Measurements from ENCODE around the gene ADK.
"Not testable (repeated sequence)": the region's sequence is repeated elsewhere in the genome, so short reads cannot be mapped to it uniquely, and the experiment has no call there.

ADK gene

GRCh38 chr10:74575191-74575720 lies 424.2 kb downstream of the ADK start:
- DNase-seq = no peak

DNA sequence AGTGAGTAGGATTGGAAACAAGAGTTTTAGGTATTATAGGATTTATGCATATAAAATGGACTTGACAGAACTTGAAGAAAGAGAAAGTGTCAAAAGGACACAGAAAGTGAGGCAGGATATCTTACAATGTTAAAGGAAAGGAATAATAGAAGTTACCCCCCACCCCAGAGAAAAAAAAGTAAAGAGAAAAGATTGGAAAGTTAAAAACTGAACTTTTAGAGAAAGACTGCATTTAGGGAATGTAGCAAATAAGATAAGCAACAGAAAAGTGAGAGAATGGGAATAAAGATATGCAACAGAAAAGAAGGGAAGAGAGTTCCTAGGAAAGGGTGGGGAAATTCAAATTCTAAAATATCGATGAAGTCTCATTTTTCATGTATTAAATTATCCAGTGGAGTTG lies 424.9 kb downstream of the ADK start:
- no peak for DNase-seq

- no peak for DNase-seq
Observed at GRCh38 chr10:74576586-74576985, 425.6 kb downstream of the ADK start.

GRCh38 chr10:74580438-74580837 lies 429.4 kb downstream of the ADK start:
- not testable (repeated sequence) for DNase-seq

DNA sequence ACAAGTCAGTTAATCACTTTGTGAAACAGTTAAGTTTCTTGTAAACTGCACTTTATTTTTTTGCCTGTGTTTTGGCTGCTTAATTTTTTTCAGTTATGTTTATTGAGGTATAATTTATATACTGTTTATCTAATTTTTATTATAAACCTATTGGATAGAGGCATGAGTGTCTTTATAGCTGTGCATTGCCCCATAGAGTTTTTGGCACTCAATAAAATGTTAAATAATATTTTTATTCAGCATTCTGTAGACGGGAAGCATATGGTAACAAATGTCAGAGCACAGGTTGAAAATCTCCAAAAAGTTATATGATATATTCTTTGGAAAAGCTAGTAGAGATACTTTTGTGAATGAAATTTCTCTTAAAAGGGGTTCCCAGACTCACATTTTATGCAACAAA lies 431.5 kb downstream of the ADK start:
- DNase-seq = no peak

GRCh38 chr10:74585231-74586087 lies 434.4 kb downstream of the ADK start:
- DNase-seq = peak; percentile 70

- no peak for DNase-seq
Observed at GRCh38 chr10:74586088-74586585, 435.1 kb downstream of the ADK start.

GRCh38 chr10:74587109-74587854 lies 436.3 kb downstream of the ADK start:
- no peak for DNase-seq

DNA sequence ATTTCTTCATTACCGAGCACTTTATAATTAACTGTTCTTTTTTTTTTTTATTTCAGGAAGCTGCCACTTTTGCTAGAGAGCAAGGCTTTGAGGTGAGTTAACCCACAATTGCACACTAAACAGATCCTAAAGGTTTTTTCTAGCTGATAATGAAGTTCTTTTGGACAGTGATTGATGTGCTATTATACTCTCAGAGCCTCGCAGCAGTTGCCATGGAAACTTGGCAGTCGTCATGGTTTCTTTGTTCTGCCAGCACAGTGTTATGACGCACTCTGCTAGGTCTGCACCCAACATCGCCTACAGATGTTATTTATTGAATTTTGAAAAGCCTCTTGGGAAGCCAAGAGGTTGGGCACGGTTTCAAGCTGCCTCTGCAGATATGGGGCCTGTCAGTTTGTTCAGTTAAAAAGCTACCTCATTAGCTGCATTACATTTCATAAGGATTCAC lies 438.2 kb downstream of the ADK start:
- no peak for DNase-seq

- no peak for DNase-seq
Observed at GRCh38 chr10:74589851-74590250, 438.8 kb downstream of the ADK start.

- no peak for DNase-seq
Observed at GRCh38 chr10:74593470-74593869, 442.4 kb downstream of the ADK start.

- no peak for DNase-seq
Observed at GRCh38 chr10:74596713-74597112, 445.7 kb downstream of the ADK start.

GRCh38 chr10:74598891-74599566 lies 448.0 kb downstream of the ADK start:
- no peak for DNase-seq

DNA sequence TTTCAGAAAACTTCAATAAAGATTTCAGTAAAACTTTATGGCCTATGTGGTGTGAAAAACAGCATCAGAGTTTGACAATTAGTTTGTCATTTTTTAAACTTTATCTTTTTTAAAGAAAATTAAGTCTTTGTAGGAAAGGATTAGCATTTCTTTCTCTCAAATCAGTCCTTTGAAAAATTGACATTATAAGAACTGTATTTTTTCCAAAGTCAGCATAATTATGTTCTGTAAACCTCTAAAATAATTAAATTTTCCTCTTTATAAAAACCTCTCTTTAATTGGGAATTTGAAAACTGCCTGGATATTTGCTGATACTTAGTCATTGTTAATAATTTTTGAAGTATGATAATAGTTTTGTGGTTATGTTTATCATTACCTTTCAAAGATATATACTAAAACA lies 448.7 kb downstream of the ADK start:
- DNase-seq = no peak

DNA sequence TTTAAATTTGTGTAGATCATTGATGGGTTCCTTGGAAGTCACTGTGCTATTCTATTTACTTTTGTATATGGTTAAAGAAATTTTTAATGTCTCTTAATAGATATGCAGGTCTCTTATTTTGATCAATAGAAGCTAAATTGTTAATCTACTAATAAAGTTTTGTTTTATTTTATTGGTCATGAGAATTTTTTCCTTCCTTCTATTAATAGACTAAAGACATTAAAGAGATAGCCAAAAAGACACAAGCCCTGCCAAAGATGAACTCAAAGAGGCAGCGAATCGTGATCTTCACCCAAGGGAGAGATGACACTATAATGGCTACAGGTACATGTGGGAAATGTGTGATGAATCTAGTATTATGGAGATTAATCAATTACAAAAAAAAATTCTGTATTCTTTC lies 449.1 kb downstream of the ADK start:
- DNase-seq = no peak

GRCh38 chr10:74602576-74602975 lies 451.6 kb downstream of the ADK start:
- no peak for DNase-seq

DNA sequence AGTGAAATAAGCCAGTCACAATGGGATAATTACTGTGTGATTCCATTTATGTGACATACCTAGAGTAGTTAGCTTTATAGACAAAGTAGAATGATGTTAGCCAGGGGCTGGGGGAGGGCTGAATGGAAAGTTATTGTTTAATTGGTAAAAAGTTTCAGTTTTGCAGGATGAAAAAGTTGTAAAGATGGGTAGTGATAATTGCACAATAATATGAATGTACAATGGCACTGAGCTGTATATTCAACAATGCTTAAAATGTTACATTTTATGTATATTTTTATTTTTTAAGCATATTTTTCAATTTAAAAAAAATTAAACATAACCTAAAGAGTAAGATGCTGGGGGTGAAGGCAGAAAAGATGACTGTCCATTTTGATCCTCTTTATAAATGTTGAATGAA lies 459.3 kb downstream of the ADK start:
- no peak for DNase-seq

DNA sequence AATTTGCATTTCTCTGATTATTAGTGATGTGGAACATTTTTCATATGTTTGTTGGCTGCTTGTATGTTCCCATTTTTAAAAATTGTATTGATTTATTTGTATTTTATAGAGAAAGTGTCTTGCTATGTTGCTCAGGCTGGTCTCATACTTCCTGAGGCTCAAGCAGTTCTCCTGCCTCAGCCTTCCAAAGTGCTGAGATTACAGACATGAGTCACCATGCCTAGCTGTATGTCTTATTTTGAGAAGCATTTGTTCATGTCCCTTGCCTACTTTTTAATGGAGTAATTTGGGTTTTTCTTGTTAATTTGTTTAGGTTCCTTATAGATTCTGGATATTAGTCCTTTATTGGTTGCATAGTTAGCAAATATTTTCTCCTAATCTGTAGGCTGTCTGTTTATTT lies 461.2 kb downstream of the ADK start:
- DNase-seq = no peak

GRCh38 chr10:74620626-74621025 lies 469.6 kb downstream of the ADK start:
- no peak for DNase-seq

- DNase-seq = no peak
Observed at GRCh38 chr10:74623786-74624185, 472.8 kb downstream of the ADK start.

GRCh38 chr10:74624501-74624900 lies 473.5 kb downstream of the ADK start:
- DNase-seq = no peak

- DNase-seq = no peak
Observed at GRCh38 chr10:74628136-74628535, 477.1 kb downstream of the ADK start.

- DNase-seq = no peak
Observed at GRCh38 chr10:74634995-74635536, 484.0 kb downstream of the ADK start.

Measured in NCI-H526 treated with DMSO at 0.1 percent for 48 hours (cell line).